Stimulated activated CD8-positive, alpha-beta memory T cell treated with anti-CD3 and anti-CD28 coated beads, Interleukin-4, amount 100 ng/mL, for 4 hours (primary cell): ENCODE results near the gene XPO6.

Experiments
- DNase-seq, 2 donors: peaks; one replicate each; pipeline ENCODE4 v3.0.0-alpha.2; 2020; ENCODE audit warnings: low read depth in 2 of 2, low spot score in 1 of 2

The XPO6 gene

DNA sequence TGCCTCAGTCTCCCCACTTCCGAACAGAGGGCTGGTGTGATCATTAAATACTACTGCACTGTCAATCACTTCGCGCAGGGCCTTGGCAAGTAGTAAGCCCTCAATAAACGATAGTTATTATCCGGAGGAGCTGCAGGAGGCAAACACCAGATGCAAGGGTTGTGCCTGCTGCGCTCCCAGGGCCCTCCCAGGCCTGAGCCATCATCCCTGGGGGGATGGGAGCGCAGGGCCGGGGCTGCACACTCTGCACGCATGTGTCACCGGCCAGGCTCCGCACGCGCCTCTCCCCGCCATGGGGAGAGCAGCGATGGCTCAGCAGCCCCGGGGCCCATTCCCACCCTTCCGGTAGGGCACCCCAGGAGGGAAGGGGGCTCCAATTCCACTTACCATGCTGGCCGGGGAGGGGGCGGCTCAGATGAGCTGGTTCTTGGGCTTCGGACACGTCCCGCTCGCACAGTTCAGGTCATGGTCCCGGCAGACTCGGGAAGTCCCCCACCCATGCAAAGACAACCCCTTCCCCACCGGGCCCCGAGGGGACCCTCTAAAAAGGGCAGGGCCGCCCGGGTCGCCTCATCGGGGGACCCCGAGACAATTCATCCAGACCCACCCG lies 681 bp downstream of the XPO6 start:
- peak; percentile 28 to 43 for DNase-seq

DNA sequence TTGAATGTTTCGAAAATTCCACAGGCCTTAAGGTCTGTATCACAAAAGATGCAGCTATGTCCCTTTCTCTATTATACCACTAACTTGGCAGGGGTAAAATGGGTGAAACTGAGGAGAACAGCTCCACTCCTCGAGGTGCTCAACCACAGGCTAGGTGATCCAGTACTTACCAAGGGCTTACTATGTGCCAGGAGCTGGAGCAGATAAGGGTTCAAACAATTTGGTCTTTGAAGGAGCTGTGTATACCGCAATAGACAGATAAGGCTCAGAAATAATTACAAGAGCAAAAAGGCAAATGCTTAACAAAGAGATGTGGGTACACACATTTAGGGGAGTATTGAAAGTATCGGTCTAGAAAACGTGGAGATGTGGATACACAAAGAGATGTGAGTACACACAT lies 1.5 kb downstream of the XPO6 start:
- DNase-seq = no peak

DNA sequence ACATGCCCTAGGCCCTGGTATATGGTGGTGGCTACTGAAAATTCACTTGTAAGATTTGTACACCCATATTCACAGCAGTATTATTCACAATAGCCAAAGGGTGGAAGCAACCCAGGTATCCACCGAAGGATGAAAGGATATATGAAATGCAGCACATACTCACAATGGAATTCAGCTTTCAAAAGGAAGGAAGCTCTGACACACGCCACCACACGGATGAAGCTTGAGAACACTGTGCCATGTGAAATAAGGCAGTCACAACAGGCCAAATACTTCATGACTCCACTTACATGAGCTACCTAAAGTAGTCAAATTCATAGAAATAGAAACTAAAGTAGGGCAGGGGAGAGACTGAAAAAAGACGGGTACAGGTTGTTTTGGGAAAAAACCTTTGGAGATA lies 2.9 kb downstream of the XPO6 start:
- no peak for DNase-seq

DNA sequence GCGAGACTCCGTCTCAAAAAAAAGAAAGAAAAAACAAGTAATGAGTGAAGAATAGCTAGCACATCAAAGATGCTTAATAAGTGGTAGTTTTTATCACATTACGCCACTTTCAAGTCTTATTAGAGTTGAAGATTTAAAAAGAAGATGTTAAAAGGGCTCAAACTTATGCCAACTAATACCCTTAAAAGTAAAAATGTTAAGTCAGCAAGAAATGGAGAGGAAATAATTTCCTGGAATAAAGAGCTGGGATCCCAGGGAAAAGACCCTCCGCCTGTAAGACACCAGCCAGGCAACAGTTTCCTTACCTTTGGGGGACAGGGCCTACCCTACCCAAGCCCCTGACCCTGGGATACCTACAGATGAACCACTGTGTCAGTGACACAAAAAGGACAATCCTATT lies 3.6 kb downstream of the XPO6 start:
- no peak for DNase-seq

DNA sequence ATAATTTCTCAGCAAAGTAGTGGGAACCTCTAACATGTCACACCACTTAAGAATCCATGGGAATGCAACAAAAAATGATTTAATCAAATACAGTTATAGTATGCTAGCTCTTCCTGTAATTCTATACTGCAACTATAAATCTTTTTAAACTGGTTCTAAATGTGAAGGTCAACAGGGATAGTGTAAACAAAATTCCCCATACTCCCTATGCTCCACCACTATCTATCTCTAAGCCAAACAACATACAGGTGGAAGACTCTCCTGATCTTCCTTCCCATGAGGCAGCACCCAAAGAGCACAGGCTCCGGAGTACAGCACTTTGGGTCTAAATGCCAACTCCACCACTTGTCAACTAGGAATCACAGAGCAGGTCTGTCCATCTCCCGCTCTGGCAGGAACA lies 4.4 kb downstream of the XPO6 start:
- no peak for DNase-seq

DNA sequence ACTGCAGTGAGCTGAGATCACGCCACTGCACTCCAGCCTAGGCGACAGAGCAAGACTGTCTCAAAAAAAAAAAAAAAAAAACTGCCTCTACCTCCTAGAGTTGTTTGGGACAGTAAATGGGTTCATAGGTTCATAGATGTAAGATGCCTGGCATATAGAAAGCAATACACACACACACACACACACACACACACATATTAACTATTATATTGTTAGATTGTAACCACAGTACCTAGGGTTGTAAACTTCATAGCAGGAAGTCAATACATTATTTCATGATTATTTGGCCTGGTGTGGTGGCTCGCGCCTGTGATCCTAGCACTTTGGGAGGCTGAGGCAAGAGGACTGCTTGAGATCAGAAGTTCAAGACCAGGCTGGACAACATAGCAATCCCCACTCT lies 5.8 kb downstream of the XPO6 start:
- no peak for DNase-seq

DNA sequence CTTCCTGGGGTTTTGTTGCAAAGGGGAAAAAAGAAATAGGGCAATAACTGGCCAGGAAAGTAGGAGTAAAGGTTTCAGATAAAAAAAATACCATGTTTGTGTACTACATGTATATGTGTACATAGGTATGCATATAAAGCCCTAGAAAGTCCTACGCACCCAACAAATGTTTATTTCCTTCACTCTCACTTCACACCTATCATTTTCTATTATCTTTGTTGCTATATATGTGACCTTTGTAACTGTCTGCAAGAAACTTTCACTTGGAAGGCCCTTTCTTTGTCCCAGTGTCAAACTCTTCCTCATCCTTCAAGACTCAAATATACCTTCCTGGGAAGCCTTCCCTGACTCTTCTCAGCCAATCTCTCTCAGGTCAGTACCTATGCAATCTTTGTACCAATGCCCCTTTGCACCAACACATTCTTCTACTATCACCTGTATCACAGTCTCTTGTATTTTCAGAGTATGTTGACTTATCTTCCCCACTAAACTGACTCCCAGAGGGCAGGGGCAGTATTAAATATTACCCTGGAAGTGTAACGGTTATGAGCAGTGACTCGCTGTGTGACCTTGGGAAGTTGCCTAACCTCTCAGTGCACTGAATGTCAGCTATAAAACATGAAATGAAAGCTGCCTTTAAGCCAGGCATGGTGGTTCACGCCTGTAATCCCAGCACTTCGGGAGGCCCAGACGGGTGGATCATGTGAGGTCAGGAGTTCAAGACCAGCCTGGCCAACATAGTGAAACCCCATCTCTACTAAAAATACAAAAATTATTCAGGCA lies 6.5 kb downstream of the XPO6 start:
- DNase-seq = no peak

DNA sequence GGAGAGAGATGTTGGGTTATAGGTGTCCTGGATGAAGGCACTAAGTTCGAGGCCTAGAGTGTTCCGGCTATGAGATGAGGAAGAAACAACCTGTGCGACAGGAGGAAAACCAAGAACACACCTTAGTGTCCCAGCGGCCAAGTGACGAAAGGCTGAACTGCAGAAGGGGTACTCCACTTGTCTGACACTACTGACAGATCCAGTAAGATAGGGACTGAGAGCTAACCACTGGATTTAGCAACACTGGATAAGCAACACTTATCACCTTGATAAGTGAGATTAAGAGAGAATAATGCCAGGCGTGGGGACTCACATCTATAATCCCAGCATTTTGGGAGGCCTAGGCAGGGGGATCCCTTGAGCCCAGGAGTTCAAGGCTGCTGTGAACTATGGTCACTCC lies 7.1 kb downstream of the XPO6 start:
- DNase-seq = no peak

DNA sequence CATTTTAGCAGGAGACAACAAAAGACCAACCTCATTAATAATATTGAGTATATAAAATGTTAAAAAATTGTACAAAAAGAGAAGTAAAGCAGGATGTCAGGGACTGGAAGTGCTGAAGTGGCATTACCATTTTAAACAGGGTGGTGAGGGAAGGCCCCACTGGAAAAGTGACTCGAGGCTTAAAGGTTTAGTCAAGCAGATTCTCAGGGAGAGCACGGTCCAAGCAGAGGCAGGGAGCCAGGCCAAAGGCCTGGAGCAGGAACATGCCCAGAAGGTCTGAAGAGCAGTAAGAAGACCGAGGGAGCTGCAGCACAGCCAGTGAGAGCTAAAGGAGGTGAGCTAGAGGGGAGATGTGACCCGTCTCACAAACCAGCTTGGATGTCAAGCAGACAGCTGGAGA lies 7.6 kb downstream of the XPO6 start:
- DNase-seq = no peak

DNA sequence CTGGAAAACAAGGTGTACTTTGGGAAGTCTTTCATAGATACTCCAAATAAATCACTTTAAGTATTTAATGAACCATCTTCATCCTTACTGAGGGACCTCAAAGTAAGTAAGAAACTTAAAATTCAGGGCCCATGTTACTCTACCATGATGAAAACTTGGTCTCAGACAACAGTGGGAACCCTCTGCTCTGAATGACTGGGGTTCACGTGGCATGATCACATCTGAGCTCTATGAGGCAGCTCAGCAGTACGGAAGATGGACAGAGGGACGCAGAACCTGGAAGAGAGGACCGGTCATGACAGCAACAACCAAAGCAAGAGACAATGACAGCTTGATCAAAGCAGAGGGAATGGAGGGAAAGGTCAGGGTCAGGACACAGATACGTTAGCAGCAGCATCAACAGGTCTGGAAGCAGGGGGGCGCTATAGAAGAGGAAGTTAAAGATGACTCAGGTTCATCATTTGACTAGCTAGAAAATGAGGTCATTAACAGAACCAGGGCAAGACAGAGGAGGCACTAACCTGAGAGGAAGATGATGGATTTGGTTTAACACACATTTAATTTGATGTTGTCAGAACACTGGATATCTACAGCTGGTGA lies 9.5 kb downstream of the XPO6 start:
- no peak for DNase-seq

DNA sequence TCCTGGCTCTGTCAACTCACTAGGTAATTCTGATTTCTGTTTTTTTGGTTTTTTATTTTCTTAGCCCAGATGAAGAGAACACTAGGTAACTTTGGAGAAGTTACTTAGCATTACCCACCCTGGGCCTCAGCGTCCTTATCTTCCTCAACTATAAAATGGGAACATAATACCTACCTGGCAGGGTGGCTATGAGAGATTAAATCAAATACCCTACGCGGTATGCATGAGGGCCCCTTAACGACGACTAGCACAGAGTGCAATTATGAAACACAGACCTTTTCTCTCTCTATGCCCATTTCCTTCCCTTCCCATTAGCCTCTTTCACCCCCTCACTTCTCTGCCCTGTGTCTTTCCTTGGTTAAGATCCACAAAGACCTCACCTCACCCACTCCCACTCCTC lies 11.1 kb downstream of the XPO6 start:
- no peak for DNase-seq

DNA sequence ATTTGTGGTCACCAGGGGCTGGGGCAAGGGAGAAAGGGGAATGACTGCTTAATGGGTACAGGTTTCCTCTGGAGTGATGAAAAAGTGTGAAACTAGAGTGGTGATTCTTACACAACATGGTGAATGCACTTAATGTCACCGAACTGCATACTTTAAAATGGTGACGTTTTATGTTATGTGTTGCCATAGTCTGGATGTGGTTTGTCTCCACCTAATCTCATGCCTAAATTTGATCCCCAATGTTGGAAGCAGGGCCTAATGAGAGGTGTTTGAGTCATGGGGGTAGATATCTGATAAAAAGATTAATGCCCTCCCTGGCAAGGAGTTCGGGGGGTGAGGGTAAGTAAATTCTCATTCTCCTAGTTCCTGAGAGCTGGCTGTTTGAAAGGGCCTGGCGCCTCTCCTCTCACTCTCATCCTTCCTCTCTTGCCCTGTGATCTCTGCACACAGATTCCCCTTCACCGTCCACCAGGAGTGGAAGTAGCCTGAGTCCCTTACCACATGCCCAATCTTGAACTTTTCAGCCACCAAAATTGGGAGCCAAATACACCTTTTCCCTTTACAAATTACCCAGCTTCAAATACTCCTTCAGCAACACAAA lies 15.3 kb downstream of the XPO6 start:
- no peak for DNase-seq

DNA sequence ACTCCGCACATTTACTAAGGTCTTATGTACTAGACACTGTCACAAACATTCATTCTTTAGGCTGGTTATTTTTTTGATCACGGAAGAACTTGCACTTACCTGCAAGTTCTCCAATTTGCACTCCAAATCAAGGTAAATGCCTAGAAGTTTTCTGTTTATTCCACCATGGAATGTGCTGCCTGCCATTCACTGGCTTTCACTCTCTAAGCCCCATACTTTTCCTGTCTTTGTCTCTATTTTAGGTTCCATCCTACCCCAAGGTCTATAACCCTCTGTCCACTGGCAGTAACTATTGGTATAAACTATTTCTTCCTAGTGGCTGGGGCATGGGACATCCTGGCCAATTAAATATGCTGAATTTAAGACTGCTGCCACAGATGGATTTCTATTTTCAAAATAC lies 15.9 kb downstream of the XPO6 start:
- DNase-seq = no peak

DNA sequence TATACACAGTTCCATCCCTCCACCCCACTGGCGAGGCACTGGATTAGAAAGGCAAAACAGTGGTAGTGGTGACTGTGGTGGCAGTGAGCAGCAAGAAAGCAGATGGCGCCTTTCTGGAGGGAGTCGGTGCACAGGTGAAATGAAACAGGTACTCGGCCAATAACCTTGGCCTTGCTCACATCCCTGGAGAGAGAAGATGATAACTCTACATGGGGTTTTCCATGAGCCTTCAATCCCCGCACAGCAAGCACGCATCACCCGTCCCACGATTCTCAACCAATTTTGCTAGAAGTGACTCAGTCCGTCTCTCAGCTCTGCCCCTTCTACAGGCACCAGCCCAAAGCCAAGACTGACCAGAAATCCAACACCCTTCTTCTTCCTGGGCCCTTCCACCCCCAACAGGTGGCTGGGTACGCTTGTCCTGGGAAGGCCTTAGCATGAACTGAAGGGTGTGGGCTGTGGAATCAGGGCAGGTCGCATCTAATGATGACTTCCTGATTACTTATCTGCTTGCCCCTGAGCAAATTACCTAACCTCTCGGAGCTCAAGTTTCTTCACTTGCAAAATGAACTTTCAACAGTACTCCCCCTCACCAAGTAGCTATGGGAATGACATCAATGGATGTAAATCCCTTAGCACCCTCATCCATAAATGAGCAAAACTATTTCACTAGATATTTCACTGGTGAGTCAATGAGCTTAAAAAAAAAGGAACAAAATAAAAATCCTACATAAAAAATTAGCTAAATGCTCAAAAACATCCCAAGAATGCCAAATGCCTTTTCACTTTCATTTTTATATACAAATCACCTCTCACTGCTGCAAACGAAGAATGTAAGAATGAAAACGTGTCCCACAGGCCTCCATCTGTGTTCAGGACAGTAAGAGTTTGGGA lies 18.0 kb downstream of the XPO6 start:
- no peak for DNase-seq

DNA sequence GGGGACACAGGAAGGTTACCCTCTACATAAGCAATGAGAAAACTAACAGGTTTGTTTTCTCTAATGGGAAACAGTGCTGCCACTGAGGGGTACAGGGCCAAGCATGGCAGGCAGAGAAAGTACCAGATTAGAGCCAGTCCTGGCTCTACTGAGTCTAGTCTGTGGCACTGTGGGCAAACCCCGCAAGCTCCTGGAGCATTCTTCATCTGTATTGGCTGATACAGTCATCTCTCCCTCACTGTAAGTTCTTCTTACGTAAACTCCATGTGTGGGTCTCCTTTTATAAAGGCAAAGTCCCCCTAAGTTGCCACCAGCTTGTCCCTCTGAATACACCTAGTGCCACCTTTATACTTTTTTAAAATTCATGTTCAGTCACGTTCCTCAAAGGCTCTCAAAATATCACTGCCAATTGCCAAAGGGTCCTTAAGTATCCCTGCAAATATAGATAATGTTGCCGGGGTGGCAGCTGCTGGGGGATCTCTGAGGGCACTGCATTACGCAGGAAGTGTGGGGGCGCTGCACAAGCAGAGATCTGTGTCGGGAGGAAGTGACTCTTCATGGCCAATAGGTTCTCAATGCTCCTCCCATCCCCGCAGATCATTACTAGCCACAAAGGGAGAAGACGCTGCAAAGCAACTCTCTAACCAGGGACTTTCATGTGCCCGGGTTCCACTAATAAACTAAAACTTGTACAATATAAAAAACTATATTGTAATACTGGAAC lies 18.8 kb downstream of the XPO6 start:
- peak; percentile 55 to 63 for DNase-seq

DNA sequence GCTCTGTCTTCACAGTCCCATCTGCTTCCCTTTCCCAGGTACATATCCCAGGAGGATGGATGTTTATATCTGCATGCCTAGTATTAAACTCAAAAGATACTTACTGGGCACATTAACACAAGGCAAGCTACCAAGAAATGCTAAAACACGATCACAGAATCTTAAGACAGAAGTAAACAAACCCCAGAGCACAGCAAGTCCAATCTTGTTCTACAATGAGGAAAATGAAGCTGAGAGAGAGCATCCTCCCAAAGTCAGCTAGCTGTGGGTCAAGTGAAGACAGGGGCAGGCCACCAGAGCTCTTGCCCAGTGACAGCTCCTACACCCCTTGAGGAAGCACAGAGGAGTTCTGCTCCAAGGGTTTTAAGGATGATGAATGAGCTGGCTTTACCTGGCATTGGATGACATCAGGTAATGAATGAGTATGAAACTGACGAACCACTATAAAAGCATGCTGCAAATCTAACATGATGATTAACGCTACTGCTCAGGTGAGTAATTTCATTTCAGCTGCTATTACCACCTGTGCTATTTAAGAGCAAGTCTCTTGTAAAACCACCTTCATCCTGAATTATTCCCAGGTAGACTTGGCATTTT lies 20.3 kb downstream of the XPO6 start:
- no peak for DNase-seq

DNA sequence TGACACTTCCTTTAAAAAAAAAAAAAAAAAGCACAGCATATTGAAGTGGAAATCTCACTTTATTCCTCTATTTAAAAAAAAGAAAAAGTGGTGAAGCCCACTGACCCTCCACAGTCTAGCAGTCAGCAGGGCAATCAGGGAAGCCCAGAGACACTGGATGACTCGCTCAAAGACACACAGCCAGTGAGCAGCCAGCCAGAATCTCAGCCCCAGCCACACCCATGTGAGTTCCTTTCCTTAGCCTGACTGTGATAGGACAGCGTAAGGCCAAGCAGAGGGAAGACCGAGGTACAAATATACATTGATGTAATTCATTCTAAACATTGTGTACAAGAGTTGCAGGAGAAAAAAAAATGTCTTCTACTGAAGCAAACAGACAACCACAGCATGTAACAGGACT lies 22.5 kb downstream of the XPO6 start:
- DNase-seq = no peak

DNA sequence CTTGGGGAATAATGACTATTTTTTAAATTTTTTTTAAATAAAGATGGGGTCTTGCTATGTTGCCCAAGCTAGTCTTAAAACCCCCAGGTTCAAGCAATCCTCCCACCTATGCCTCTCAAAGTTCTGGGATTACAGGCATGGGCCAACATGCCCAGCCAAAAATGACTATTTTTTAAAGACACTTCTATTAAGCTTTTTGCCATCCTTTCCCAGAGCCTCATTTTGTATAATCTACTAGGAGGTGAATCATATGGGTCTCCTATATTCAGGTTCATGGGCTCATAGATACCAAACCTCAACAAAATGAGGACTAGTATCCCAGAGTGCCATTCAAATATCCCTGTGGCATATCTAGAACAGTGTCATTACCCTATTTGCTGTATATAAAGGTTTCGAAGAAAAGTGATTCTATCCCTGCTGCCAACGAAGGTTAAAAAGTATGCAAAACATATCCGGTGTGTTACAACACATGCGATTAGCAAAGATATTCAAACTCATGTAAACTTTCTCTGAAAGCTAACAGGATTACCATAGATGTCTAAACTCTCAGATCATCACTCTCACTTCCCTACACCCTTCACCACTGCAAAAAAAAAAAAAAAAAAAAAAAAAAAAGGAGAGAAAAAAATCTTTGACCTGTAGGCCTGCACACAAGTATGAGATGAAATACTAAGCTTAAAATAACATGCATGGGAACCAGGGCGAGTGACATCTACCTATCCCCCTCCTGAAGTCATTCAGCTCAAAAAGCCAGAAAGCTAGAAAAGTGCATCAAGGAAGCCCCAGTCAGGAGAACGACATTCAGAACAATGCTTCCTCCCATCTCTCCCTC lies 23.5 kb downstream of the XPO6 start:
- no peak for DNase-seq

DNA sequence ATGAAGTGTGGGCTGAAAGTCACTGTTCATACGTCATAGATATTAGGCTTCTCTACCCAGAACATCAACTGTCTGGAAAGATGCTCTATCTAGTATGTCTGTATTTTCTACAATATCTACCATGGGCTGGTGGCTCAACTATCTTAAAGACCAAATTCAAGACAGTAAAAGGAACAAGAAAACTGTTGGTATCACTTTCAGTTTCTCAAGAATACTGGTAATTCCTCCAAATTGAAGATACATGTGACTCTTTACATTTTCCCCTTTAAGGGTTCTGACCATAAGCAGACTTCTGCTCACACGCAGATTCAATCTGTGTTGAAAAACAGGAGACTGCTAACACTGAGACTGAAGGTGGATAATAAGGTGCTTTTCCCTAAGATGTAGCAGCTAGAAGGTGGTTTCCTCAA lies 24.2 kb downstream of the XPO6 start:
- DNase-seq = no peak
